Aorta (tissue), 5 donors: ENCODE measurements around the gene TLE4. TPM values are rescaled to one million over a fixed set of nuclear protein-coding genes. Genes with fewer than 3 reads are reported as not detected.

ENCODE experiments used
- ATAC-seq: fragments of 200-7000 bp; cut with Tn5 transposase; one replicate; pipeline ENCODE4 v1.9.1; 2022; ENCODE audit warnings: moderate library complexity; ENCODE audit not compliant: low FRiP score
- DNase-seq, 2 donors: peaks; one replicate each; pipeline ENCODE4 v3.0.0-alpha.2; 2020
- H3K27ac ChIP-seq, 2 donors: one replicate each; pipeline ENCODE4 v1.5.1; 2013; ENCODE audit warnings: low read length in 2 of 2, mild to moderate bottlenecking in 2 of 2, moderate library complexity in 2 of 2, control low read depth in 1 of 2, inconsistent platforms in 1 of 2, low read depth in 1 of 2
- H3K27me3 ChIP-seq, 2 donors: one replicate each; pipeline ENCODE4 v1.6.1; 2013; ENCODE audit warnings: control low read depth in 1 of 2, low read length in 1 of 2, mild to moderate bottlenecking in 1 of 2, moderate library complexity in 1 of 2; ENCODE audit not compliant: insufficient read depth in 2 of 2, control insufficient read depth in 1 of 2
- H3K36me3 ChIP-seq, 2 donors: one replicate each; pipeline ENCODE4 v1.6.1; 2013; ENCODE audit warnings: control low read depth in 1 of 2, low read length in 1 of 2, mild to moderate bottlenecking in 1 of 2; ENCODE audit not compliant: insufficient read depth in 2 of 2, control insufficient read depth in 1 of 2
- H3K4me1 ChIP-seq, 2 donors: one replicate each; pipeline ENCODE4 v1.6.1; 2013; ENCODE audit warnings: low read length in 2 of 2, control low read depth in 1 of 2, mild to moderate bottlenecking in 1 of 2, moderate library complexity in 1 of 2; ENCODE audit not compliant: insufficient read depth in 2 of 2, control insufficient read depth in 1 of 2
- H3K4me3 ChIP-seq, 2 donors: one replicate each; pipeline ENCODE4 v1.5.1; 2013; ENCODE audit warnings: low read length in 2 of 2, control low read depth in 1 of 2, mild to moderate bottlenecking in 1 of 2
- H3K9me3 ChIP-seq: one replicate; pipeline ENCODE4 v1.6.1; 2013; ENCODE audit warnings: mild to moderate bottlenecking, low read length; ENCODE audit not compliant: control insufficient read depth
- WGBS, 2 donors: extraction: QIAGEN DNeasy Blood & Tissue Kit; methylation state at CpG; one replicate each; pipeline ENCODE4 v1.1.7; 2013; 5-methylcytosine and 5-hydroxymethylcytosine counted together
- intact Hi-C, 2 donors: fragments of 100-400 bp; cut with DNase I; formaldehyde crosslinking; loops; one replicate each; pipeline versions ENCODE4 v1.14.2 to v1.15.0; 2022
- polyA plus RNA-seq, 2 donors: library from polyadenylated mRNA; stranded (reverse); fragments of 200-250 nt; gene quantifications; one replicate each; pipeline ENCODE4 v1.2.3, GENCODE V29; 2013
- total RNA-seq, 2 donors: library from RNA; stranded (reverse); fragmentation: NEBNext Ultra II Directional; extraction: Animal tissue kit (Norgen Biotek cat#: 25700); gene quantifications; one replicate each; pipeline ENCODE4 v1.2.1, GENCODE V29; 2021
- donor health status: healthy with polysubstance abuse.
- donor health status: Bipolar disorder and iron deficiency.
- donor health status: DM: no; HTN: no; CAD: no.
- donor health status: DM: no; HTN: no; CAD: no.
- donor health status: DM: yes; HTN: yes; CAD: no.

TLE4 gene
- total and polyA plus RNA-seq, 4 donors = 6.0 to 38.3 (median 22.3) TPM

DNA sequence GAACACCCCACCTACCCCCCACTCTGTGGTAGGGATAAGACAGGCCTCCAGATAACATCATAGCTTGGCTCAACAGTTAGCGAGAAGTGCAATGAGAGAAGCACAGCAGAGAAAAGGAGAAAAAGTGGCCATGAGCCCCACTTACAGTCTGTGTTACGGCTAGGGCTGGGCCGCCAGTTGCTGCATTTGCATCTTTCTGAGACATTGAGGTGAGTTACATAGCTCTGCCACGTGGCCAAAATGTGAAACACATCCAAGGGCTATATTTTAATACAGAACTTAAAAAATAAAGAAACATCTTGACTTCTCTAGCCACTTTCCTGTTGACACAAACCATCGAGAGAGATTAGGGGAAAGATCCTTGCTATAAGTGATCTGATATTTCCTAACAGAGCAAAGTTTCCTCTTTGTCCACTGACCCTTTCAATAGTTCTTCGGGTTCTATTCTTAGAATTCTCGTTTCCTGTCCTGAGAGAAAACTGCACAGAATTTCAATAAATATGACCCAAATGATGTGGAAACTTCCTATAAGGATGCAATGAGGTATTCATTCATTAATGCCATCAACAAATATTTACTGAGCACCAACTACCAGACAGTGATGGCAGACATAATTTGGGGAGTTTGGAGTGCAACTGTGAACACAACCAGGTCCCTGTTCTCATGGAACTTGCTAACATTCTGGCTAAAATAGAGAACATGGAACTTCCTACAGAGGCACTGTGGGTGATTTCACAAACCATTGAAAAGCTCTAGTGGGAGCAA lies 3.2 kb upstream of the TLE4 start:
- Histone ChIP-seq H3K9me3 (peaks cover 1% of the 10 kb centered on the region), H3K4me3 (no peak overlapping the region), H3K27ac (no peak overlapping the region), H3K27me3 (no peaks in the 10 kb centered on the region), H3K36me3 (no peaks in the 10 kb centered on the region), H3K4me1 (no peaks in the 10 kb centered on the region)
- intact Hi-C loops = loop anchor here in 1 of 2 donors (5.0 kb wide), 1 partner anchor 404 kb away; no protein-coding TSS in a partner anchor
- no peak for DNase-seq
- no peak for ATAC-seq
- WGBS, 2 donors = 80 to 83% methylated on average over 7 of the region's 7 CpGs

DNA sequence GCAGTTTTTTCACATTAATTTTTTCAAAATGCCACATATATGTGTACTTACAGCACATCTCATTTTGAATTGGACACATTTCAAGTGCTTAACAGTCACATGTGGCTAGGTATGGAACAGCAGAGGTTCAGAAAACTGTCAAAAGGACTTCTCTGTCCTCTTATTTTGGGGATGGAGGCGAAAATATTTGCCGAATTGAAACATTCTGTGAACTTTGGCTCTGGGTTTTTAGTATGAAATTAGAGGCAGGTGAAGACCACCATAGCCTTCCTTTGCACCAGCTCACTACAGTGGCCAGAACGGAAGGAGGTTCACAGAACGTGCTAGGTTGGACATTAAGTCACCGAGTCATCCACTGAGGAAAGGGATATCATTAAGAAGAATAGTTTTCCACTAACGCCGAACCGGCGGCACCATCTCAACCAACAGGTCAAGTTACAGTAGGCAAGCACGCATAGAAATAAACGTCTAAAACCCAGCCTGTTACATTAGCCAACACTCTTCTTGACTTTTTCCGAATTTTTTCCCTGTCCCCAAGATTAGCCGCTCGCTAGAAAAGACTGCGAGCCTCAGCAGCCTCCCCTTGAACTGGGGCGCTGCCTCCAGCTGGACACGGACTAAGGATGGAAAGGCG lies 1.8 kb upstream of the TLE4 start:
- 21 to 27% methylated on average over 18 of the region's 18 CpGs for WGBS, 2 donors
- Histone ChIP-seq H3K9me3 (peaks cover 1% of the 10 kb centered on the region), H3K27ac (no peak overlapping the region), H3K36me3 (no peaks in the 10 kb centered on the region), H3K4me3 (no peak overlapping the region), H3K4me1 (no peaks in the 10 kb centered on the region), H3K27me3 (no peaks in the 10 kb centered on the region)
- intact Hi-C loops = loop anchor here (5.0 to 10.0 kb wide), 4 partner anchors 112 to 492 kb away; no protein-coding TSS in a partner anchor
- ATAC-seq (no peak), DNase-seq (no peak)

DNA sequence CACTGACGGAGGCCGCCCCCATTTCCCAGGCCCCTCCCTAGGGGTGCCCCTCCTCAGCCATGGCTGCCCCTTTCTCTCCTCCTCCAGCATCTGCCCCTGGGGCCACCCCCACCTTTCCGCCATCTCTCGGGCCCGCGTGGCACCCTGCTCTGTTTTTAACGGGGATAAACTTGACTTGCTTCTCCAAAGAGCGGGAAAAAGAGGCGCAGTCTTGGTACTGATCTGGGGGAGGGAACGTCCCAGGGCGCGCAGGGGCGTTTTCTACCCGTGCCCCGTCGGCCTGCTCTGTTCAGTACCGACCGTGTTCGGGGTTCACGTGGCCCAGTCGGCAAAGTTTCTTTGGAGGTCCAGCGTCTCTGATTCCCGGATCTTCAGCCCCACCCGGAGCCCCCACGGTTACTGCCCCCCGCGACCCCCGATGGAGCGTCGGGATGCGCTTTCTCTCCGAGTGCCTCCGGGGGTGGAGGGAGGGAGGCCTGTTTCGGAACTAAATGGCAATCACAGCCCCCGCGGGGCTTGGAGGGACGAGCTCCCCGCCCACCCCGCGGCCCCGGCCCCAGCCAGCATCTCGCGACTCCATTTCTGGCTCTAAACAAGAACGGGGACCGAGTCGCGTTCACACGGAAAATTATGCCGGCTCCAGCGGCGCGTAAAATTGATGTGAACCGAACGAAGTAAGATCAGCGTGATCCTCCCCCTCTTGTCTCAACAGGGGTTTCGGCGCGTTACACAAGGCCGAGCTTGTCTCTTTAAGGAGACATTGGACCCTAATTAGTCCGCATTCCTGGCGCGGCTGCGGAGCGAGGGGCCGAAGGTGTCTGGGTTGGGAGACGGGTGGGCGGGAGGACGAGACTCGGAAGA lies 1.1 kb upstream of the TLE4 start:
- no peak overlapping the region for H3K27ac ChIP-seq
- no peaks in the 10 kb centered on the region for H3K4me1 ChIP-seq
- H3K27me3 ChIP-seq = no peaks in the 10 kb centered on the region
- DNase-seq = peak; percentile 53 to 81
- peak overlapping the region; percentile 60 to 94 for H3K4me3 ChIP-seq
- peaks cover 1% of the 10 kb centered on the region for H3K9me3 ChIP-seq
- intact Hi-C loops = loop anchor here (5.0 to 10.0 kb wide), 3 partner anchors 112 to 492 kb away; no protein-coding TSS in a partner anchor
- peak; percentile 12 for ATAC-seq
- 1% methylated on average over 68 to 69 of the region's 69 CpGs for WGBS, 2 donors
- no peaks in the 10 kb centered on the region for H3K36me3 ChIP-seq

DNA sequence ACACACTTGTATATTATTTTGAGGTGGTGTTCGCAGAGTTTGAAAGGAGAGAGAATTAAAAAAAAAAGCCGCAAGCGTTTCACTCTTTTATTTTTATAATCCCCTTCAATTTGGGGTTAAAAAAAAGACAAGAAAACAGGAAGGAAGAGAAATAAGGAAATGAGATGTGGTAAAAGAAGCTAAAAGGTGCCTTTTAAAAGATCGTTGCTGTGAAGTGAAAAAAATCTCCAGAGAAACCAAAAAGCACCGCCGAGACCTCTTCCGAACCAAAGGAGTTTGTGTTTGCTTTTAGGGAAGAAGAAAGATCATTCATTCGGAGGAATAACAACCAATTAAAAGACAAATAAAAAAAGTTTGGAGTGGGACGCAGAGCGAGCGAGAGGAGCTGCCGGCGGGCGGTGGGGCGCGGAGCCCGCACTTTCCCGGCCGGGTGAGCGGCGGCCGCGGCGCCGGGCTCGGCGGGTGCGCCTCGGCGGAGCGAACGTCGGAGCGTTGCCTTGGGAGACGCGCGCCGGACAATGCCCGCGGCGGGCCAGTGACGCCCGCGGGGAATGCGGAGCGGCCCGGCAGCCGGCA lies 355 bp downstream of the TLE4 start:
- DNase-seq (peak in 1 of 2 donors; percentile 50), ATAC-seq (peak; percentile 37)
- Histone ChIP-seq H3K27ac (peak overlapping the region; percentile 81 to 95), H3K4me3 (peak overlapping the region; percentile 87 to 95), H3K4me1 (no peaks in the 10 kb centered on the region), H3K9me3 (peaks cover 1% of the 10 kb centered on the region), H3K27me3 (no peaks in the 10 kb centered on the region), H3K36me3 (no peaks in the 10 kb centered on the region)
- intact Hi-C loops = loop anchor here (5.0 to 10.0 kb wide), 3 partner anchors 110 to 490 kb away; no protein-coding TSS in a partner anchor
- 0% methylated on average over 38 to 48 of the region's 48 CpGs for WGBS, 2 donors

DNA sequence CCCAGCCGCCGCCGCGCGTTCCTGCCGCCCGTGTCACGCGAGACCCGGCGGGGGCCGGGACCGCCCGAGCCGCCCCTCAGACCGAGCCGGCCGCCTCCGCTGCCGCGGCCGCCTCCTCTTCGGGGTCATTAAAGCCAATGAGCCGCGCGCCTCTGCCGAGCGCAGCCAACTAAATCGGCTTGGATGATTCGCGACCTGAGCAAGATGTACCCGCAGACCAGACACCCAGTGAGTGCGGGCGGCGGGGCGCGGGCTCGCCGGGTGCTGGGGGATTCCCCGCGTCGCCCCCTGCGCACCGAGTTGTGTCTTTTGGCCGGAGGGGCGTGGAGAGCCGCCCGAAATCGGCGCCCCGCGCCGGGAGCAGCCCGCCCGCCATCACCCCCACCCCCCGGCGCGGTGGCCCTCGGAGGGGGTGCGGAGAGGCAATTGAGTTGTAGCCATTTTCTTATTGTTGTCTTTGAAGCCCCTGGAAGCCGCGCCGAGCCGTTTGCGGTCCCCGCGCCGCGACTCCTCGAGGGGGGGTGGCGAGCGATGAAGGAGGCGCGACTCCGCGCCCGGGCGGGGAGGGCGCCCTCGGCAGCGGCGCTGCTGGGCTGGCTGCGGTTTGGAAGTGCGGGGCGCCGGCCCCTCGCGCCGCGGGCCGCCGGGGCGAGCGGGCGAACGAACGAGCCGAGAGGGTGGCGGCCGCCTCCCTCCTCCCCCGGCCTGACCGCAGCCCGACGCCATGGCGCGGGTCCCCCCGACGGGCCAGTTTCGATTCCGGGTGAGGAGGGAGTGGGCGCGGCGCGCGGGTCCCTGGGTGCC lies 1.0 kb downstream of the TLE4 start:
- DNase-seq (peak; percentile 62 to 88), ATAC-seq (no peak)
- Histone ChIP-seq H3K36me3 (no peaks in the 10 kb centered on the region), H3K9me3 (peaks cover 1% of the 10 kb centered on the region), H3K4me1 (no peaks in the 10 kb centered on the region), H3K27ac (peak overlapping the region; percentile 81 to 94), H3K27me3 (no peaks in the 10 kb centered on the region), H3K4me3 (peak overlapping the region; percentile 87 to 95)
- intact Hi-C loops = loop anchor here (5.0 to 10.0 kb wide), 3 partner anchors 109 to 489 kb away; no protein-coding TSS in a partner anchor
- 0 to 1% methylated on average over 76 to 115 of the region's 115 CpGs for WGBS, 2 donors

DNA sequence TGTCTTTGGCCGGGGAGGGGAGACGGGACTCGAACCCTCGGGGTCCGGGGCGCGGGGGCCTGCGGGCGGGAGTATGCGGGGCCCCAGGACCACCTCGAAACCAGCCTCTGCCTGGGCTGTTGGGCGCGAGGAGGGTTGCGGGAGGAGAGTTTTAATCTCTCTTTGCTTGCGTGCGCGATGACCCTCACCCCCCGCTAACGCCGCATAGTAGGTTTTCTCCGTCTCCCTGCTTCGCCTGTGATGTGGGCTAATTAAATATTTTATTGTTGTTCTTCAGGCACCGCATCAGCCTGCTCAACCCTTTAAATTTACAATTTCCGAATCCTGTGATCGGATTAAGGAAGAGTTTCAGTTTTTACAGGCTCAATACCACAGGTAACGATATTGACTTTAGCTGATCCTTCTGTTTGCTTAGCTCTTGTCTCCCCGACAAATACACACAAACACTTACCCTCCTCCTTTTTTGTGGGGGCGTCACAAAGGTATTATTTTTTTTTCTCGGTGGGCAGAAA lies 1.7 kb downstream of the TLE4 start:
- peak in 1 of 2 donors; percentile 64 for DNase-seq
- no peaks in the 10 kb centered on the region for H3K9me3 ChIP-seq
- intact Hi-C loops = loop anchor here (5.0 to 10.0 kb wide), 3 partner anchors 109 to 489 kb away; no protein-coding TSS in a partner anchor
- H3K4me1 ChIP-seq = peaks cover 0 to 3% of the 10 kb centered on the region in 2 donors
- WGBS, 2 donors = 28 to 29% methylated on average over 29 of the region's 29 CpGs
- H3K36me3 ChIP-seq = no peaks in the 10 kb centered on the region
- no peak for ATAC-seq
- no peak overlapping the region for H3K27ac ChIP-seq
- H3K4me3 ChIP-seq = peak overlapping the region; percentile 87 to 95
- no peaks in the 10 kb centered on the region for H3K27me3 ChIP-seq

DNA sequence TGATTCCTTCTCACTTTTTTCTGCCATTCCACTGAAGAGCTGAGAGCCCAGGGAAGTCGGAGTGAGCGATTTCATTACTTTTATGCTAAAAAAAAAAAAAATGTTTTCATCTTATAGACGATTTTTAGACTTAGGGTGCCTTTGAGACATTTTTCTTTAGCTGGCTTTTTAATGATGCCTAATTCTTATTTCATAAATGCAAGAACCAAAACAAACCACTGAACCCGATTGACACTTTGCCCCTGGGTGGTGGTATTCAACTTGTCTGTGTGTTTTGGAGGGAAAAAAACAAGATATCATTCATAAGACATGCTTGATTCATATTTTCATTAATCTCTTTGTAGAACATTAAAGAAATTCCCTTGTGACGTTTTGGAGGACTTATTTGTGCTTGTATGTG lies 2.4 kb downstream of the TLE4 start:
- no peaks in the 10 kb centered on the region for H3K36me3 ChIP-seq
- peaks cover 0 to 3% of the 10 kb centered on the region in 2 donors for H3K4me1 ChIP-seq
- 88 to 89% methylated on average over 5 of the region's 5 CpGs for WGBS, 2 donors
- DNase-seq (no peak), ATAC-seq (no peak)
- peak overlapping the region in 1 of 2 donors; percentile 87 for H3K4me3 ChIP-seq
- intact Hi-C loops = loop anchor here (5.0 to 10.0 kb wide), 3 partner anchors 108 to 488 kb away; no protein-coding TSS in a partner anchor
- no peaks in the 10 kb centered on the region for H3K9me3 ChIP-seq
- no peak overlapping the region for H3K27ac ChIP-seq
- no peaks in the 10 kb centered on the region for H3K27me3 ChIP-seq
